T-helper 1 cell treated with Interleukin-12 subunit alpha and Interleukin-12 subunit beta and Interleukin-4 antibody, amounts not matched to agents 30 μg/mL and 1 μg/mL, for 36 hours (primary cell): ENCODE measurements around the gene RNF152.

Source experiments
- H3K27ac Mint-ChIP-seq: one replicate; pipeline ENCODE4 v1.8.0; 2021; ENCODE audit warnings: mild to moderate bottlenecking, mixed read lengths
- H3K27me3 Mint-ChIP-seq: one replicate; pipeline ENCODE4 v1.8.0; 2021; ENCODE audit warnings: low read depth, mixed read lengths
- H3K36me3 Mint-ChIP-seq: one replicate; pipeline ENCODE4 v1.8.0; 2021; ENCODE audit warnings: low read depth, mixed read lengths
- H3K4me1 Mint-ChIP-seq: one replicate; pipeline ENCODE4 v1.8.0; 2021; ENCODE audit warnings: low read depth, mixed read lengths
- H3K4me3 Mint-ChIP-seq: one replicate; pipeline ENCODE4 v1.8.0; 2021; ENCODE audit warnings: mild to moderate bottlenecking, moderate library complexity, mixed read lengths
- H3K9me3 Mint-ChIP-seq: one replicate; pipeline ENCODE4 v1.8.0; 2021; ENCODE audit warnings: mixed read lengths

Gene RNF152

DNA sequence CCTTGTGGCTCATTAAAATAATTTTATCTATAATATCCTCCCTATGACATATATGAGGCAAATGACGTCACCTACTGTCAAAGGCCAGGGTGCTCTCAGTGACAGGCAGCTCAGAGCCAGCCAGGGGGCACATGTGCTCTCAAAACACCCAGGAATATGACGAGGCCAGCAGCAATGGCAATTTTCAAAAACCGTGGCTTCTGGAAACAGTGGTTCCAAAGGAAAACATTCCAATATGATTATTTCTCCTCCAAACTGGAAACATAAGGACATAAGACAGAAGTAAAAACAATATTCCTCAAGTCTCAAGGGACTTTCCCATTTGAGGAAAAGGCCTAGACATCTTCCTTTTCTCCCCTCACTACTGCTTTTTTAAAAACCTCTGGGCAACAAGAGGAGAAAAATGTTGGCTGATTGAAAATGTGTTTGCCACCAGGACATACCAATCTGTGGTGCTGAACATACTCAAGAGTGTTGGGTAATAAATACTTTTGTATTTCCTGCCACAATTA is 40.8 kb downstream of the RNF152 start:
- peaks cover 16% of the 10 kb centered on the region for H3K27me3 Mint-ChIP-seq
- no peaks in the 10 kb centered on the region for H3K9me3 Mint-ChIP-seq
- H3K4me1 Mint-ChIP-seq: peaks cover 3% of the 10 kb centered on the region
- H3K4me3 Mint-ChIP-seq: no peak overlapping the region
- H3K36me3 Mint-ChIP-seq: no peaks in the 10 kb centered on the region
- no peak overlapping the region for H3K27ac Mint-ChIP-seq

DNA sequence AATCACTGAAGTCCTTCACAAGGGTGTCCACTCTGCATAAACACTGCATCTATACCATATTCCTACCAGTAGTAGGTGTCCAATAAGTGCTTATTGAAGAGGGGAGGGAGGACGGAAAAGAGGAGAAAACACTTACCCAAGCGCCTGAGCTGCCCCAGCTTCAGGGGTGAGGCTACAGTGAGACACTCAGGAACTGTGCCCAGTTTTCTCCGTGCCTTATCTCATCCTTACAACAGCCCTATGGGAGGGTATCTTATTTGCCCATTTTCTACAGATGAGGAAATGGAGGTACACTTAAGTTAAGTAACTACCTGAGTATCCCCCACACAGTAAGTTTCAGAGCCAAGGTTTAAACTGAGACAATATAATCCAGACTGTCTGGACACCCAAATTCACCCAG is 41.5 kb downstream of the RNF152 start:
- H3K4me1 Mint-ChIP-seq: peaks cover 3% of the 10 kb centered on the region
- H3K36me3 Mint-ChIP-seq: no peaks in the 10 kb centered on the region
- no peak overlapping the region for H3K4me3 Mint-ChIP-seq
- no peak overlapping the region for H3K27ac Mint-ChIP-seq
- H3K9me3 Mint-ChIP-seq: no peaks in the 10 kb centered on the region
- H3K27me3 Mint-ChIP-seq: peaks cover 16% of the 10 kb centered on the region

DNA sequence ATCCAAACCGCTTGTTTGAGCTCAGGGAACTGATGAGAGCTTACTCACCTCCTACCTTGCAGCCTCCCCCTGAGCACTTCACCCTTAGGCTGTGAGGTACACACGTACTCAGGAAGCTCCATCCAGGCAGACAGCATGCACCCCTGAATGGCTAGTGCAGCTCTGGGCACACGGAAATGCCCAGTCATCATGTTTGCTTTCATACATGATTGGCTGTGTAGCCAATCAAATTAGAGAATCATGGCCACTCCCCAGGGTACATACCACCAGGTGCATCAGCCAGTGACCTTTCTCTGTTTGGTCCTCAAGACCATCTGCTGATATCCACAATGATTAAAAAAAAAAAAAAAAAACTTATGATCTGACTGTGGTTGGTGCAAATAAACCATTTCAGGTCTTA is 42.1 kb downstream of the RNF152 start:
- H3K9me3 Mint-ChIP-seq: no peaks in the 10 kb centered on the region
- no peak overlapping the region for H3K27ac Mint-ChIP-seq
- peaks cover 16% of the 10 kb centered on the region for H3K27me3 Mint-ChIP-seq
- H3K36me3 Mint-ChIP-seq: no peaks in the 10 kb centered on the region
- no peak overlapping the region for H3K4me3 Mint-ChIP-seq
- H3K4me1 Mint-ChIP-seq: peaks cover 3% of the 10 kb centered on the region

DNA sequence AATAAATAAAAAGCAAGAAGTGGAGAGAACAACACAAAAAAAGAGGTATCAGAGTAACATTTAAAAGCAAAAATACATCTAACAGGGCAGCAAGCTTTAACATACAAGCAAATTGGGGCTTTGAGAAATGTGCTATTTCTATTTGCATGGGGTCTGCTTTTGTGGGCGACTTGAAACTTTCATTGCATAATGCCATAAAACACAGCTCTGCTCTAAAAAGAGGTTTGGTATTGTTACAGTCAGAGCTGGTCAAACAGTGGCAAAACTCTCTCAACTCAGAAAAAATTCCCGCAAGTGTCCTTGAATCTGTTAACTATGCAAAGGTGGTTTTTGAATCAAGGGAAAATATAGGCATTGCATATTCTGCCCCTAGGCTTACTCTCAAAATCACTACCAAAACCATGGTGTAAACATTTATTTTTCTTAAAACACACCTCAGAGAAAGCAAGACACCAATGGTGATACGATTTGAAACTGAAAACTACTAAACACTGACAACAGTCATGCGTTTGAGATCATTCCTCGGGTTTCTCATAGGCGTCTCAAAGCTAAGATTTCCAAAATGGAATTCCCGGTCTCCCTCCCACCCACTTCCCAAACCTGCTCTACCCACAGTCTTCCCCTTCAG is 45.5 kb downstream of the RNF152 start:
- Mint-ChIP-seq H3K4me3 (no peak overlapping the region), H3K9me3 (no peaks in the 10 kb centered on the region), H3K36me3 (no peaks in the 10 kb centered on the region), H3K27ac (no peak overlapping the region), H3K4me1 (peaks cover 3% of the 10 kb centered on the region), H3K27me3 (peaks cover 27% of the 10 kb centered on the region)

DNA sequence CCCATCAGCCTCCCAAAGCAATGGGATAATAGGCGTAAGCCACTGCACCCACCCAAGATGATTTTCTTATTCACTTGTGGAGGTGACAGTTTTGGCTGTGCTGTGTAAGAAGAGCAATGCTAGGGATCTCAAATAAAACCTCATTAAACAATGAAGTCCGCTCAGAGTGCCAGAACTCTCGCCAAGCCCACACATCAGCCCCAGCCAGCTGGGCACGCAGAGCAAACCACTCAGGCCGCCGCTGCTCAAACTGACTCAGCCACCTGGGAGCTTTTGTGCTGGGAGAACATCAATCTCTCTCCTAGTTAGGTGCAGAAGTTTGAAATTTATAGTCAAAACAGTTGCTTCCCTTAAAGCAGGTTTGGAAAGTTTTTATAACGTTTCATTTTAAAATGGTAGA is 47.6 kb downstream of the RNF152 start:
- Mint-ChIP-seq H3K36me3 (no peaks in the 10 kb centered on the region), H3K27me3 (peaks cover 25% of the 10 kb centered on the region), H3K9me3 (no peaks in the 10 kb centered on the region), H3K4me1 (peaks cover 3% of the 10 kb centered on the region), H3K27ac (no peak overlapping the region), H3K4me3 (no peak overlapping the region)

DNA sequence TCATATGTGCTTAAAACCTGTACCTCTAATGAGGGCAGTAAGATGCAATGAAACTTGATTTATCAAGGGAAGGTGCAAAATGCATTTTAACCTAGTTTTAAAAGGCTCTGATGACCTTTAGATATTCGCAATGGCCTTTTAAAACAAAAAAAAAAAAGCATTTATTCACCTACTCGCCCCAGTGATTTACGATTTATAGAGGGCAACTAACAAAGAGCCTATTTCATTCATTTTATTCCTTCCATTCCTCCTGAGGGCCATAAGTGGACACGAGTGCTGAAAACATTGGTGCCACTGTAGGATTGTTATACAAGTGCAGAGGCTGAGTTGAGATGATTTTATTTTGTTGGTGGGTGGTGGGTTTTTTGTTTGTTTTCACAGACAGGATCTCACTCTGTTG is 48.1 kb downstream of the RNF152 start:
- Mint-ChIP-seq H3K27me3 (peaks cover 22% of the 10 kb centered on the region), H3K27ac (no peak overlapping the region), H3K4me1 (peaks cover 3% of the 10 kb centered on the region), H3K36me3 (no peaks in the 10 kb centered on the region), H3K9me3 (no peaks in the 10 kb centered on the region), H3K4me3 (no peak overlapping the region)

DNA sequence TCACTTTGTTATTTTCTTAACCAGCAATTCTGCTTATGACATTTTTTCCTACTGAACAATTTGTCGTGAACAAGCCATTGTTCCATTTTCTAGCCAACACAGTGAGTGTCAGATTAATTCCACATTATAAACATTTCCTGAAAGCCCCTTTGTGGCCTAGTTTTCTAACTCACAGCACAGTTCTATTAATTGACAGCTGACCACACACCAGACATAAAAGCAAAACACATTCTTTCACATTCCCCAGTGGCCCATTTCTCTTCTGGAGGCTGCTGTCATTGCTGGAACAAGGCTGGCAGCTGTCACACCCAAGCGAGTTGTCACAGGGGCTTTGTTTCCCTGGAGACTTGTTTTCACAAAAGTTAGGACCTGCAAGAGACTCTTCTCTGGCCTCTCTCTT is 50.7 kb downstream of the RNF152 start:
- Mint-ChIP-seq H3K27ac (no peak overlapping the region), H3K4me3 (no peak overlapping the region), H3K9me3 (no peaks in the 10 kb centered on the region), H3K36me3 (no peaks in the 10 kb centered on the region), H3K4me1 (no peaks in the 10 kb centered on the region), H3K27me3 (peaks cover 10% of the 10 kb centered on the region)

DNA sequence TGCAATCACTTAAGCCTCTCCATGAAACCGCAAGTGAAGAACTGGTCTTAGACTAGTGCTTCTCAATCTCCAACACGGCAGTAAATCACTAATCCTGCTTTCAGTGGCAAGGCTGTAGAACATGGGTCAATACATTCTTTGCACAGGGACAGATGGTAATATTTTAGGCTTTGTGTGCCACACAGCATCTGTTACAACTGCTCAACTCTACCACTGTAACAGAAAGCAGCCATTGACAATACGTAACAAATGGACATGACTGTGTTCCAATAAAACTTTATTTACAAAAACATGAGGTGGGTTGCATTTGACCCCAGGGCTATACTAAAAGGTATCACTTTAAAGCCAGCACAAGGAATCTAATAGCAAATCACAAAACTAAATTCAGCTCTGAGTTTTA is 51.1 kb downstream of the RNF152 start:
- no peaks in the 10 kb centered on the region for H3K9me3 Mint-ChIP-seq
- H3K36me3 Mint-ChIP-seq: no peaks in the 10 kb centered on the region
- no peaks in the 10 kb centered on the region for H3K4me1 Mint-ChIP-seq
- H3K27ac Mint-ChIP-seq: no peak overlapping the region
- no peak overlapping the region for H3K4me3 Mint-ChIP-seq
- H3K27me3 Mint-ChIP-seq: peaks cover 10% of the 10 kb centered on the region

DNA sequence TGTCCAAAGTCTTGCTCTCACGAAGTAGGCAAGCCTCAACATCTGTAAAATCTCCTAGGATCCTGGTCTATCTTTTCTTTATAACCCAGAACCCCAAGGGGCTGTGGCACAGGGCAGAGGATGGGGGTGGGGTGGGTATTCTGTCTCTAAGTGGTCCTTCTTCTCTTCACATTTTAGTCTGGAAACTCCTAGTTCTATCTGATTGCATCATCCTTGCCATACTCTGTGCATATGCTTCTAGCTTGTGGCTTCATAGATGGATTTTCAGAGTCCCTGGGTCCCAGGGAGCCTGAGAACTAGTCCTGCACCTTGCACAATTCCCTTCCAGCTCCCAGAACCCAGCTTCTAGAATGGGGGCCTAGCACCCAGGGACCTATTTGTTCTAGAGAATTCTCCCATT is 52.5 kb downstream of the RNF152 start:
- H3K4me1 Mint-ChIP-seq: no peaks in the 10 kb centered on the region
- H3K9me3 Mint-ChIP-seq: no peaks in the 10 kb centered on the region
- H3K36me3 Mint-ChIP-seq: no peaks in the 10 kb centered on the region
- H3K27me3 Mint-ChIP-seq: peaks cover 10% of the 10 kb centered on the region
- no peak overlapping the region for H3K27ac Mint-ChIP-seq
- H3K4me3 Mint-ChIP-seq: no peak overlapping the region

DNA sequence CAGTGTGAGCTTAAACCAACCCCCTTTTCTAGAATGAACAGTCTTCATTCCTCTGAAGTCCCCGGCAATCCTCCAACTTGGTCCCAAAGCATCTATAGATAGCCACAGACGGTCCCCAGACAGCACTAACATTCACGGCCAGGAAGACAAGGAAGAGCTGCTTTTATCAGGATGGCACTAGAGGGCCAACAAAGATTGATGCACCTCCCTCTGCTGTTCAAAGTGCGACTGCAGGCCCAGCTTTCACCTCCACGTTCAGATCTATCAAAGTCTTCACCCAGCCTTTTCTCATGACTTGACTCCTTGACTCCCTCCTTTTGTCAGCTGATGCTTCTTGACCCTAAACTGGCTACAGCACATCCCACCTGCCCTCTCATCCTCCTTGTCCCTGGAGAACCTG is 54.3 kb downstream of the RNF152 start:
- no peak overlapping the region for H3K4me3 Mint-ChIP-seq
- H3K27ac Mint-ChIP-seq: no peak overlapping the region
- peaks cover 3% of the 10 kb centered on the region for H3K4me1 Mint-ChIP-seq

DNA sequence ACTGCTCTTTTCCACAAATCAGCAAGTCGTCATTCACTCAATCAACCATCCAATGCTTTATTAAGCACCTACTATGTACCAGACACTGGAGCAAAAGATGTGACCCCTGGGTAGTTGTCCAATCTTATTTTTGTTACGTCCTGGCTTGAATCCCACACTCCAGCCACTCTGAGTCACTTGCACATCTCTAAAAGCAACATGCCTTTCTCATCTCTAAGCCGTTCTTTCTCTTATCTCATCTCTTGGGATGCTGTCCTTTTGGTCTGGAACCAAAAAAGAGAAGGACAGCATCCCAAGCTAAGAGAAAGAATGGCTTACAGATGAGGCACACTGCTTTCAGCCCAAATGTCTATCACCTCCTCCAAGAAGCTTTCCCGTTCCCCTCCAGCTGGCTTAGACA is 58.8 kb downstream of the RNF152 start:
- no peak overlapping the region for H3K4me3 Mint-ChIP-seq
- H3K27me3 Mint-ChIP-seq: peaks cover 9% of the 10 kb centered on the region
- no peaks in the 10 kb centered on the region for H3K9me3 Mint-ChIP-seq
- no peaks in the 10 kb centered on the region for H3K36me3 Mint-ChIP-seq
- peaks cover 12% of the 10 kb centered on the region for H3K4me1 Mint-ChIP-seq
- no peak overlapping the region for H3K27ac Mint-ChIP-seq

More for the DNA sequence above, 54.3 kb downstream of the RNF152 start:
- Mint-ChIP-seq H3K36me3 (no peaks in the 10 kb centered on the region), H3K9me3 (no peaks in the 10 kb centered on the region), H3K27me3 (peaks cover 6% of the 10 kb centered on the region)

DNA sequence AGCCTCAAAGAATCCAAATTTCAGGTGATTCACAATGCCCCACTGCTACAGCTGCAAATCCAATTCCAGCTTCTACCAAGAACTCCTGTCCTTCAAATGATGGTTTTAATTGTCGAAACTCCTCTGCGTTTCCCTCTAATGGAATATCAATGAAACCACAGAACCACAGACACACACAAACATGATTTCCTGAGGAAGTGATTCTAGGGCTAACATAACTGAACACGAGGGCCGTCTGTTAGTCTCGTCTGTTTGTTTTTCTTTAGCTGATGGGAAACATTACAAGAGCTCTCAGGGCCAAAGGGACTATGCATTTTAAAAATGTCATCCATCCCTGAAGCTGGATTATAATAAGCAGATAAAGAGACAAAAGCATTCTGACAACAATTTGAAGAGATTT is 59.4 kb downstream of the RNF152 start:
- H3K4me3 Mint-ChIP-seq: no peak overlapping the region
- H3K4me1 Mint-ChIP-seq: peaks cover 12% of the 10 kb centered on the region
- no peaks in the 10 kb centered on the region for H3K36me3 Mint-ChIP-seq
- H3K27me3 Mint-ChIP-seq: peaks cover 11% of the 10 kb centered on the region
- no peaks in the 10 kb centered on the region for H3K9me3 Mint-ChIP-seq
- no peak overlapping the region for H3K27ac Mint-ChIP-seq

DNA sequence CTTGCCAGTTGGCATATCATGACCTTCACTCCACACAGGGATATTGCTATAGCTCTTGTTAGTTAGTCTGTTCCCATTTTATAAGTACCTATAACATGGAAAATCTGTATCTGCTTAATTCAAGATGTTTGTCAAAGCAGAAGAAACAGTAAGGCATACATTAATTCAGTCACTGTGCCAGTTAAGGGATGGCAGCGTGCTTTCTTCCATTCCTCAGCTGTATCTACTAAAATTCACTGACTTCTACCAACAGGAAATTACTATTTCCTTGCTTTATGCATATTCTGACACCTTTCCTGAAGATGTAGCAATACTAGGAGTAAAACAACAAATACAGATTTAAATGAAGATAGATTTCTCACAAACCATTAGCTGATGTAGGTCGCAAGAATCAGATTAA is 59.9 kb downstream of the RNF152 start:
- Mint-ChIP-seq H3K27ac (no peak overlapping the region), H3K4me3 (no peak overlapping the region), H3K27me3 (peaks cover 15% of the 10 kb centered on the region), H3K9me3 (no peaks in the 10 kb centered on the region), H3K36me3 (no peaks in the 10 kb centered on the region), H3K4me1 (peaks cover 12% of the 10 kb centered on the region)

DNA sequence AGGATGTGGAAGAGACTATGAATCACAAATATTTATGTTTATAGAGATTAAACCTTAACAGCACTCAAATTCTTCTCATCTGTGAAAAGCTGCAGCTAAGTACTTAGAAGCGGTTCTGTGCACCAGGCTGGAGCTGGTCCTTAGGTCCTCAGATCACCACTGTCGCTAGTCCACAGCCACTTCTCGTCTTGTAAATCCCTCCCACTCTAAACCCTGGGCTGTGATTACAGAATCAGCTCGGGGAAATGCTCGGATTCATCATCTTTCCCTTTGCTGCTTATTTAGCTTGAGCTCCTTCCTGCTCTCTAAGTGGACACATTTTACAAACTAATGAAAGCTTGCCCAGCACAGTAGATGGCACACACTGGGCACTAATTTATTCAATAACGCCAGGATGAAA is 61.7 kb downstream of the RNF152 start:
- Mint-ChIP-seq H3K4me3 (no peak overlapping the region), H3K27ac (no peak overlapping the region), H3K4me1 (peaks cover 12% of the 10 kb centered on the region), H3K9me3 (no peaks in the 10 kb centered on the region), H3K36me3 (no peaks in the 10 kb centered on the region), H3K27me3 (peaks cover 25% of the 10 kb centered on the region)

DNA sequence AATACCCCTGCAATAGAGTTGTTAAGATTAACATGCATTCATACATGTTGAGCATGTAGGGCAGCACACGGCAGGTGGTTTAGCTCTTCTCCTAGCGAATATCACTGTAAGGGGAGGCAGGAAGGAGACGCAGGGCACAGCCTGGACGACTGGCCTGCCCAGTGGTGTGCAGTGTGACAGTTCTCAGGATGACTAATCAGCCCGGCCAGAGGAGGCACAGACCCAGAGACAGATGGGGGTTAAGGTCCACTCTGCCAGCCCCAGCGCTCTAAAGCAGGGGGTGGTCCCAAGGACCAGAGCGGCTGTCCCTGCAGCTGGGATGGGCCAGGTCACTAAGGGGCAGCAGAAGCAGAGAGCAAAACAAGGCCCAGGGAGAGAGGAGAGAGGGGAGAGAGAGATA is 63.7 kb downstream of the RNF152 start:
- Mint-ChIP-seq H3K27ac (no peak overlapping the region), H3K4me1 (peaks cover 12% of the 10 kb centered on the region), H3K4me3 (no peak overlapping the region), H3K9me3 (no peaks in the 10 kb centered on the region), H3K36me3 (no peaks in the 10 kb centered on the region), H3K27me3 (peaks cover 23% of the 10 kb centered on the region)

DNA sequence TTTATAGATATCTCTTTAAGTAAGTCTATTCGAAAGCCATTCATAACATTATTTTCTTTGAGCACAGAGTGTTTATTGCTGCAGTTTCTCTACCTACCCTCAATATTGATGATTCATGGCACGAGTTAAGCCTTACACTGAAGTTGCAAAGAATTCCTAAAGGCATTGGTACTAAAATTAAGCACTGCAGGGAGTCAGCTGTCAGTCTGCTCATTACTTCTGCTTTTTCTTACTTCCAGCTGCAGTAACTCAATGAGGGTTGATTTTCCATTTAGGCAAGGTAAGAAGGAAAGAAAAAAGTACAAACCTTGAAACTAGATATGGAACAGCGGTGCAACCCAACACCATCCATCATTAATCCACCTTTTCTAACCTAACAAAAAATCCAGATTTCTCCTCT is 65.2 kb downstream of the RNF152 start:
- H3K4me3 Mint-ChIP-seq: no peak overlapping the region
- no peaks in the 10 kb centered on the region for H3K9me3 Mint-ChIP-seq
- H3K36me3 Mint-ChIP-seq: no peaks in the 10 kb centered on the region
- no peaks in the 10 kb centered on the region for H3K4me1 Mint-ChIP-seq
- no peak overlapping the region for H3K27ac Mint-ChIP-seq
- peaks cover 23% of the 10 kb centered on the region for H3K27me3 Mint-ChIP-seq
